ENCODE results near the gene PPM1M.

The PPM1M gene

DNA sequence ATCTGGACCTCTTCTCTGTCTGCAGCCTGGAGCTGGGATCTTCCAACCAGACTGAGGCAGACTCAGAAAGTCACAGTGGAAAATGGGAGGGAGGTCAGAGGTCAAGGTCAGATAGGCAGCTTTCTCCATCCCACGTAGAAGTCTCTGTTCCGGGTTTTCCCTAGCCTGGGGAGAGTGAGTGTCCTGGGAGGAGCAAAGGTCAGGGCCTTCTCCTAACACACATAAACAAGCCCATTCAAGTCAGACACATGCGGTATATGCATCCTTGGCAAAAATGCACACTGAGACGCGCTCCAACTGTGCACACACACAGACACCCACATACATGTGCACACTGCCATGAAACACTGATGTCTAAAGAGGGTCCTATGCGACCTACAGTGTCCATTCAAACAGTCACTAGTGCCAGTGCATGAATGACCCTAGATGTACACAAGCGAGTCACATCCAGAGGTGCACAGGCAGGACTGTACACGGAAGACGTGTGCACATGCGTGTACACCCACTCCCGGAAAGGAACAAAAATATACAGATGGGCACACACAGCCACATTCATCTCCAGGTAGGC lies 7.3 kb upstream of the PPM1M start:
- DNase-seq (ENCODE audit: low read depth, low spot score), result no peak
- no peaks in the 10 kb centered on the region for H3K36me3 ChIP-seq (ENCODE audit: control insufficient read depth, insufficient read depth, low read length)
- H3K4me3 ChIP-seq (ENCODE audit: low read length), result peak overlapping the region; percentile 98; the same call in 1 of the 2 replicates
- H3K4me1 ChIP-seq (ENCODE audit: control insufficient read depth, insufficient read depth, low read length), result peaks cover 18% of the 10 kb centered on the region
- no peak overlapping the region for H3K27ac ChIP-seq (ENCODE audit: low read length)
- no peaks in the 10 kb centered on the region for H3K27me3 ChIP-seq (ENCODE audit: control insufficient read depth, insufficient read depth, low read length)
- no peaks in the 10 kb centered on the region for H3K9me3 ChIP-seq (ENCODE audit: control insufficient read depth, insufficient read depth, low read length)
- no CpG with 5 or more reads among the region's 11 CpGs for WGBS (ENCODE audit: insufficient coverage, insufficient read length)

DNA sequence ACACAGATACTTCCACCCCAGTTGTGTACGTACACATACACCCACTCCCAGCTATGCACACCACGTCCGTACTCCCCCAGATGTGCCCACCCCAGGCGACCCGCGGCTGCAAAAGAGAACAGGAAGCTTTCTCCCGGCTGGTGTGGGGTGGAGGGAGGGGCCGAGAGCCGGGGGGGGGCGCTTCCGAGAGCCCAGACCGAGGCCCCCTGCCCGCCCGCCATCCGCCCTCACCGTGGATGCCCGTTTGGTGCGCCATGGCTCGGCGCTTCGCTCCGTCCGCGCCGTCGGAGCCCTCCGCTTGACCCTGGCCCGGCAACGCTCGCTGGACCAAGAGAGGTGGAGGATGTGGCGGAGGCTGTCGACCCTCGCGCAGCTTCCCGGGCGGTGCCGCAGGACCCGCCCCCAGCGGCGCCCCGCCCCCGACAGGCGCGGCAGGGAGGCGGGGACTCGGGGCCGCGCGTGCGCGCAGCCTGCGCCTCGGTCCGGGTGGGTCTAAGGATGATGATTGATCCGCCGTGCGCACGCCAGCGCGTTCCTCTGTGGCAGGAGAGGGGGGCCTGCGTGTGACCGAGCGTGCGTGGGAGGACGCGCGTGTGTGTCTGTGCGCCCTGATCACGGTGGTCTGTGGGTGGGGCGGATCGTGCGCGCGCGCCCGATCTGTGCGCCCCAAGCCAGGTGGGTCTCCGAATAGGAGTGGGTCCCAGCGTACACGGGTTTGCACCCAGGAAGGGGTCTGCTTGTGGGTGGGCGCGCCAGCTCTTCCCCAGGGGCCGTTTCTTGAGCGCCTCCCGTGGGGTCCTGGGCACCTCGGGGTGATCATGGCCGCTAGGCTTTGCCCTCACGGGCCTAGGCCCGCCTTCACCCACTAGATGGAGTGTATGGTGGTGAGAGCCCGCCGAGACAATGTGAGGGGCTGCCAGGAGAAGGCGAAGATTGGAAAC lies 6.5 kb upstream of the PPM1M start, which contains the start of gene TWF2:
TSS of gene TWF2 (minus strand) at position 398 of the 941 bp plus-strand sequence. CDS start at position 256, 142 bp downstream.
- Histone ChIP-seq H3K27ac (ENCODE audit: low read length) (no peak within 1 kb of the TSS), H3K36me3 (ENCODE audit: control insufficient read depth, insufficient read depth, low read length) (no peaks in the 10 kb centered on the region), H3K27me3 (ENCODE audit: control insufficient read depth, insufficient read depth, low read length) (no peaks in the 10 kb centered on the region), H3K4me1 (ENCODE audit: control insufficient read depth, insufficient read depth, low read length) (peaks cover 18% of the 10 kb centered on the region), H3K4me3 (ENCODE audit: low read length) (peak within 1 kb of the TSS; percentile 98), H3K9me3 (ENCODE audit: control insufficient read depth, insufficient read depth, low read length) (no peaks in the 10 kb centered on the region)
- no CpG with 5 or more reads among the region's 92 CpGs for WGBS (ENCODE audit: insufficient coverage, insufficient read length)
- no peak for DNase-seq (ENCODE audit: low read depth, low spot score)

GRCh38 chr3:52240059-52240885 lies 5.3 kb upstream of the PPM1M start:
- Histone ChIP-seq H3K4me3 (ENCODE audit: low read length) (no peak overlapping the region), H3K4me1 (ENCODE audit: control insufficient read depth, insufficient read depth, low read length) (peaks cover 18% of the 10 kb centered on the region), H3K9me3 (ENCODE audit: control insufficient read depth, insufficient read depth, low read length) (no peaks in the 10 kb centered on the region), H3K27me3 (ENCODE audit: control insufficient read depth, insufficient read depth, low read length) (peaks cover 5% of the 10 kb centered on the region; the same call in 1 of the 2 replicates), H3K27ac (ENCODE audit: low read length) (no peak overlapping the region), H3K36me3 (ENCODE audit: control insufficient read depth, insufficient read depth, low read length) (no peaks in the 10 kb centered on the region)
- WGBS (ENCODE audit: insufficient coverage, insufficient read length), result no CpG with 5 or more reads among the region's 1 CpG
- no peak for DNase-seq (ENCODE audit: low read depth, low spot score)

- Histone ChIP-seq H3K36me3 (ENCODE audit: control insufficient read depth, insufficient read depth, low read length) (no peaks in the 10 kb centered on the region), H3K27me3 (ENCODE audit: control insufficient read depth, insufficient read depth, low read length) (peaks cover 5% of the 10 kb centered on the region; the same call in 1 of the 2 replicates), H3K9me3 (ENCODE audit: control insufficient read depth, insufficient read depth, low read length) (no peaks in the 10 kb centered on the region), H3K4me1 (ENCODE audit: control insufficient read depth, insufficient read depth, low read length) (peaks cover 18% of the 10 kb centered on the region), H3K4me3 (ENCODE audit: low read length) (no peak overlapping the region), H3K27ac (ENCODE audit: low read length) (no peak overlapping the region)
- WGBS (ENCODE audit: insufficient coverage, insufficient read length), result no CpG with 5 or more reads among the region's 4 CpGs
- DNase-seq (ENCODE audit: low read depth, low spot score), result no peak
Observed at GRCh38 chr3:52240886-52241370, 4.6 kb upstream of the PPM1M start.

GRCh38 chr3:52242039-52242438 lies 3.5 kb upstream of the PPM1M start:
- H3K4me1 ChIP-seq (ENCODE audit: control insufficient read depth, insufficient read depth, low read length), result peaks cover 16% of the 10 kb centered on the region
- no peak for DNase-seq (ENCODE audit: low read depth, low spot score)
- no peaks in the 10 kb centered on the region for H3K9me3 ChIP-seq (ENCODE audit: control insufficient read depth, insufficient read depth, low read length)
- WGBS (ENCODE audit: insufficient coverage, insufficient read length), result no CpG with 5 or more reads among the region's 1 CpG
- H3K27ac ChIP-seq (ENCODE audit: low read length), result no peak overlapping the region
- H3K4me3 ChIP-seq (ENCODE audit: low read length), result no peak overlapping the region
- H3K36me3 ChIP-seq (ENCODE audit: control insufficient read depth, insufficient read depth, low read length), result no peaks in the 10 kb centered on the region
- H3K27me3 ChIP-seq (ENCODE audit: control insufficient read depth, insufficient read depth, low read length), result peaks cover 6% of the 10 kb centered on the region; the same call in 1 of the 2 replicates

DNA sequence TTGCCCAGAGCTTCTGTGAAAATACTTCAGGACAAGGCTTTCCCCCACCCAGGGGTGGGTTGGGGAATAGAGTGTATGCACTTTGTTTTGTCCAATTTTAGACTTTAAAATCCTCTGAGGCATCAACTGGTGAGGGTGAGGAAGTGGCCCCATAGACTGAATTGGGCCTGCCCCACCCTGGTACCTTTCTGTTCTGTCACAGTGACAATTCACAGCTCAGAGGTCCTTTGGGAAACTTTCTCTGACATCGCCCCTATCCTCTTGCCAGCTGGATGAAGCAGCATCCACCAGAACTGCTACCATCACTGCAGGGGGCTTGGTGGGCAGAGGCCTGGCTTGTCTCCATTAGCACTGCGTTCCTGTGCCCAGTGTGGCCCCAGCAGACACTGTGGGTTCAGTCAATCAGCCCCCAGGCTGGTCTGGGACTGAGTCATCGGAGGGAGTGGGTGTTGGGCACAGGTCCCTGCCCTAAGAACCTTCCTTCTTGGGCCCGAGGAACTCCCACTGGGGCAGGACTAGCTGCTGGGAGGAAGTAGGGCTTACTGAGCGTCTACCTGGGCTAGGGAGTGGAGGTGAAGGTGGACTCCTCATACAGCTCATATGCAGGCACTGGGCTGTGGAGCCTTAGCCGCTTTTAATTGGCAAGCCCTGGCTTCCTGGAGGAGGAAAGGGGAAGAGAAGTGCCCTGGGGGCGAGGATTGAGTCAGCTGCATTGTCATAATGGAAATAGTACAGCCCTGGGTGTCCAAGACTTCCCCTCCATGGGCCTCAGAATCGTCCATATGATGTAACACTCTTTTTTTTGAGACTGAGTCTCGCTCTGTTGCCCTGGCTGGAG lies 1.5 kb upstream of the PPM1M start:
- Histone ChIP-seq H3K4me1 (ENCODE audit: control insufficient read depth, insufficient read depth, low read length) (peaks cover 5% of the 10 kb centered on the region), H3K4me3 (ENCODE audit: low read length) (no peak overlapping the region), H3K36me3 (ENCODE audit: control insufficient read depth, insufficient read depth, low read length) (no peaks in the 10 kb centered on the region), H3K9me3 (ENCODE audit: control insufficient read depth, insufficient read depth, low read length) (no peaks in the 10 kb centered on the region), H3K27ac (ENCODE audit: low read length) (no peak overlapping the region), H3K27me3 (ENCODE audit: control insufficient read depth, insufficient read depth, low read length) (peaks cover 6% of the 10 kb centered on the region; the same call in 1 of the 2 replicates)
- DNase-seq (ENCODE audit: low read depth, low spot score), result no peak
- no CpG with 5 or more reads among the region's 9 CpGs for WGBS (ENCODE audit: insufficient coverage, insufficient read length)

GRCh38 chr3:52246264-52246620 lies 683 bp downstream of the PPM1M start:
- no peak overlapping the region for H3K27ac ChIP-seq (ENCODE audit: low read length)
- H3K36me3 ChIP-seq (ENCODE audit: control insufficient read depth, insufficient read depth, low read length), result no peaks in the 10 kb centered on the region
- WGBS (ENCODE audit: insufficient coverage, insufficient read length), result no CpG with 5 or more reads among the region's 8 CpGs
- no peak for DNase-seq (ENCODE audit: low read depth, low spot score)
- peak overlapping the region; percentile 36; the same call in 1 of the 2 replicates for H3K4me3 ChIP-seq (ENCODE audit: low read length)
- H3K4me1 ChIP-seq (ENCODE audit: control insufficient read depth, insufficient read depth, low read length), result no peaks in the 10 kb centered on the region
- H3K9me3 ChIP-seq (ENCODE audit: control insufficient read depth, insufficient read depth, low read length), result no peaks in the 10 kb centered on the region
- peaks cover 6% of the 10 kb centered on the region; the same call in 1 of the 2 replicates for H3K27me3 ChIP-seq (ENCODE audit: control insufficient read depth, insufficient read depth, low read length)

DNA sequence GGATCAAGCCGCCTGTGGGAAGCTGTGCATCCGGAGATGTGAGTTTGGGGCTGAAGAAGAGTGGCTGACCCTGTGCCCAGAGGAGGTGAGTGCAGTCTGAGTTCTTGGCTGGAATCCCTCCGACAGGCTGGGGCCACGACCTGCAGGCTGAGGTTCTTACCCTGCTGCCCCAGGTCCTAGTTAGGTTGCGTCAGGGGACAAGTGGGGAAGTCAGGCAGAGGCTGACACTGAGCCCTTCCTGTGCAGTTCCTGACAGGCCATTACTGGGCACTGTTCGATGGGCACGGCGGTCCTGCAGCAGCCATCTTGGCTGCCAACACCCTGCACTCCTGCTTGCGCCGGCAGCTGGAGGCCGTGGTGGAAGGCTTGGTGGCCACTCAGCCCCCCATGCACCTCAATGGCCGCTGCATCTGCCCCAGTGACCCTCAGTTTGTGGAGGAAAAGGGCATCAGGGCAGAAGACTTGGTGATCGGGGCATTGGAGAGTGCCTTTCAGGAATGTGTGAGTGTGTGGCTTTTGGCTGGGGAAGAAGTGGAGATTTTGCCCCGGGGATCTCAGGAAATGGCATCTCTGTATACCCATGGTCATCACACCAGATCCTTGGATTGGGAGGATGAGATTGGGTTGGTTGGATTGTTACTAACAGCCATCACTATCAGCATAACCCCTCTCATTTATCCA lies 1.3 kb downstream of the PPM1M start:
- Histone ChIP-seq H3K9me3 (ENCODE audit: control insufficient read depth, insufficient read depth, low read length) (no peaks in the 10 kb centered on the region), H3K36me3 (ENCODE audit: control insufficient read depth, insufficient read depth, low read length) (no peaks in the 10 kb centered on the region), H3K27me3 (ENCODE audit: control insufficient read depth, insufficient read depth, low read length) (peaks cover 6% of the 10 kb centered on the region; the same call in 1 of the 2 replicates), H3K4me3 (ENCODE audit: low read length) (no peak overlapping the region), H3K4me1 (ENCODE audit: control insufficient read depth, insufficient read depth, low read length) (no peaks in the 10 kb centered on the region), H3K27ac (ENCODE audit: low read length) (no peak overlapping the region)
- no CpG with 5 or more reads among the region's 14 CpGs for WGBS (ENCODE audit: insufficient coverage, insufficient read length)
- DNase-seq (ENCODE audit: low read depth, low spot score), result no peak

- Histone ChIP-seq H3K4me1 (ENCODE audit: control insufficient read depth, insufficient read depth, low read length) (no peaks in the 10 kb centered on the region), H3K27ac (ENCODE audit: low read length) (no peak overlapping the region), H3K9me3 (ENCODE audit: control insufficient read depth, insufficient read depth, low read length) (no peaks in the 10 kb centered on the region), H3K27me3 (ENCODE audit: control insufficient read depth, insufficient read depth, low read length) (peaks cover 6% of the 10 kb centered on the region; the same call in 1 of the 2 replicates), H3K4me3 (ENCODE audit: low read length) (no peak overlapping the region), H3K36me3 (ENCODE audit: control insufficient read depth, insufficient read depth, low read length) (no peaks in the 10 kb centered on the region)
- no CpG with 5 or more reads among the region's 7 CpGs for WGBS (ENCODE audit: insufficient coverage, insufficient read length)
- DNase-seq (ENCODE audit: low read depth, low spot score), result no peak
Observed at GRCh38 chr3:52247409-52248164, 2.0 kb downstream of the PPM1M start.
